ENCODE data around the gene C11orf86.

DNA sequence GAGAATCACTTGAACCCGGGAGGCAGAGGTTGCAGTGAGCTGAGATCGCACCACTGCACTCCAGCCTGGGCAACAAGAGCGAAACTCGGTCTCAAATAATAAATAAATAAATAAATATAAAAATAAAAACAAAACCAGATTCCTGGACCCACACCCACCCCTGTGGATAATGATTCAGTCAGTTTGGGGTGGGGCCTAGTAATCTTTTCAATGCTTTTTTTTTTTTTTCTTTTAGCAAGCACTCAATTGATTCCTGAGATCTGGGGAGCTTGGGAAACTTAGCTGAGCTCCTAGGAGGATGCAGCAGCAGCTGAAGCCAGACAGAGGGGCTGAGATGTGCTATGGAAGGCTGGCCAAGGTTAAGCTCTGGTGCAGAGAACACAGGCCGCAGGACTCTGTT is 12.3 kb upstream of the C11orf86 start:
- TF ChIP-seq, protein P1, sequence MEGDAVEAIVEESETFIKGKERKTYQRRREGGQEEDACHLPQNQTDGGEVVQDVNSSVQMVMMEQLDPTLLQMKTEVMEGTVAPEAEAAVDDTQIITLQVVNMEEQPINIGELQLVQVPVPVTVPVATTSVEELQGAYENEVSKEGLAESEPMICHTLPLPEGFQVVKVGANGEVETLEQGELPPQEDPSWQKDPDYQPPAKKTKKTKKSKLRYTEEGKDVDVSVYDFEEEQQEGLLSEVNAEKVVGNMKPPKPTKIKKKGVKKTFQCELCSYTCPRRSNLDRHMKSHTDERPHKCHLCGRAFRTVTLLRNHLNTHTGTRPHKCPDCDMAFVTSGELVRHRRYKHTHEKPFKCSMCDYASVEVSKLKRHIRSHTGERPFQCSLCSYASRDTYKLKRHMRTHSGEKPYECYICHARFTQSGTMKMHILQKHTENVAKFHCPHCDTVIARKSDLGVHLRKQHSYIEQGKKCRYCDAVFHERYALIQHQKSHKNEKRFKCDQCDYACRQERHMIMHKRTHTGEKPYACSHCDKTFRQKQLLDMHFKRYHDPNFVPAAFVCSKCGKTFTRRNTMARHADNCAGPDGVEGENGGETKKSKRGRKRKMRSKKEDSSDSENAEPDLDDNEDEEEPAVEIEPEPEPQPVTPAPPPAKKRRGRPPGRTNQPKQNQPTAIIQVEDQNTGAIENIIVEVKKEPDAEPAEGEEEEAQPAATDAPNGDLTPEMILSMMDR (IDR thresholded peaks at IDR 0.05) = no peak
- TF ChIP-seq POLR2A (IDR thresholded peaks at IDR 0.05) (no peak), EP300 (IDR thresholded peaks at IDR 0.05) (no peak)

All from ovary (tissue), 3 donors.